Measurements from ENCODE around the gene DLEC1.
"Not testable (repeated sequence)": the region's sequence is repeated elsewhere in the genome, so short reads cannot be mapped to it uniquely, and the experiment has no call there.

DLEC1 gene

DNA sequence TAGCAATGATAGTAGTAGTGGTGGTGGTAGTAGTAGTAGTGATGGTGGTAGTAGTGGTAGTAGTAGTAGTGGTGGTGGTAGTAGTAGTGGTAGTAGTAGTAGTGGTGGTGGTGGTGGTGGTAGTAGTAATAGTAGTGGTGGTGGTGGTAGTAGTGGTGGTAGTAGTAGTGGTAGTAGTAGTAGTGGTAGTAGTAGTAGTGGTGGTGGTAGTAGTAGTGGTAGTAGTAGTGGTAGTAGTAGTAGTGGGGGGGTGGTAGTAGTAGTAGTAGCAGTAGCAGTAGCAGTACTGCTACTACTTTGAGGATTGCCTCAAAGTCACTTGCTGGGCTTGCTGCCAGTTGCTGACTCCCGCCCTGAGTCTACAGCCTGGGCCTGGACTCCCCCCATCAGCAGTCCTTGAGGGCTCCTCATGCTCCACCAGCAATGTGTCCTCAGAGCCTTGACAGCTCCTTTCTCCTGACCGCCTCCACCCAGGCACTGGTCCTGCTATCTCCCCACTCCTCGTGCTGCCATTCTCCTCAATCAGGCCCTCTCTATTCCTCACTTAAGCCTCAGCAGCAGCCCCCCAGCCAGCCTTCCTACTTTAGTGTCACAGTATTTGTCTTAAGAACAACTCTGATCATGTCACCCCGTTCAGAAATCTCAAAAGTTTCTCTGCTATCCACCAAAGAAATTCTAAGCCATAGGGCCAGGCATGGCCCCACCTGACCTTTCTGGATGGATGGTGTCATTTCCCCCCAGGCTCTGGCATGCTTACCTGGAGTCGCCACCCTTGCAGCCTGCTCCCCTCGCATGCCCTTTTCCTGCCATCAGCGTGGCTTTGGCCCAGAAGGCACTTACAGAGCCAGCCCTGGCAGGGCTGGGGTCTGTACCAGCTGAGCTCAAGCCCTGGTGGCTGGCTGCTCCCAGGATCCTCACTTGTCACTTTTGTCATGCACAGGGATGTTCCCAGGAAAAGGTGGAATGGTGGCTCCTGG lies 45.6 kb downstream of the DLEC1 start:
- DNase-seq (ENCODE audit: low read depth in 2 of 2): no peak

DNA sequence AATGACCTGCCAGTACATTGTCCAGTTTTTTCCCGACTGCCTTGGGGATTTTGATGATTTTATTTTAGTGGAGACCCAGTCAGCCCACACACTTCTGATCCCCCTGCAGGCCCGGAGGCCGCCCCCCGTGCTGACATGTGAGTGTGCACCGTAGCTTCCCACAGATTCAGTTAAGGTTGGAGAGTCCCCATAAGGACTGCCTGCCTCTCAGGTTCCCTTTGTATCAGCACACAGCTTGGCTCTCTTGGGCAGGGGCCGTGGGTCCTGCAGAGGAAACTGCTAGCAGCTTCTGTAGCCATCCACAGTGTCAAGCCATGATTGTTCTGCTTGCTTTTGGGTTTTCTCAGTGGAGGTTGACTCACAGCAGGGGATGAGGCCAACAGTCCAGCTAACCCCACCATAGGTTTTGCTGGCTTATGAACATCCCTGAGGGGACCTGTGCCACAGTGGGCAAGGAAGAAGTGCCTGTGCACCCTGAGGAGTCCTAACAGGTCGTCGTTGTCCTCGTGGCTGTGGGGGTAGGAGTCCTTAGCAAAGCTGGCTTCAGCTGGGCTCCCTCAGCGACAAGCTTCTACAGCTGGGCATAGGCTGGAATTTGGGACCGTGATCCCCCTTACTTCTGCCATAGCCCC lies 46.4 kb downstream of the DLEC1 start:
- no peak for DNase-seq (ENCODE audit: low read depth in 2 of 2)

DNA sequence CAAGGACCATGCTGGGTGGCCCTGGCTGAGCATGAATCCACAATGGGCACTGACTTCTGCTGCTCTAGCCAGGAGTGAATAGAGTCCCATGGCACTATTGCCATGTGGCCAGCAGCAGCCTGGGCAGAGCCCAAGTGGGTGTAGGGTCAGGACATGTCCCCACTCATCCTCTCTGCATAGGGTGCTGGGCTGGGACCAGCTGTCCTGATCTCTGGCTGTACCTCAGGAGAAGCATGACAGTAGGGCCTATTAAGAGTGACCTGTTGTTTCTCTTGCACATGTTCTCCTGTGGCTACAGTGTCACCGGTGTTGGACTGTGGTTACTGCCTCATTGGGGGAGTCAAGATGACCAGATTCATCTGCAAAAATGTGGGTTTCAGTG lies 46.9 kb downstream of the DLEC1 start:
- no peak for DNase-seq (ENCODE audit: low read depth in 2 of 2)

DNA sequence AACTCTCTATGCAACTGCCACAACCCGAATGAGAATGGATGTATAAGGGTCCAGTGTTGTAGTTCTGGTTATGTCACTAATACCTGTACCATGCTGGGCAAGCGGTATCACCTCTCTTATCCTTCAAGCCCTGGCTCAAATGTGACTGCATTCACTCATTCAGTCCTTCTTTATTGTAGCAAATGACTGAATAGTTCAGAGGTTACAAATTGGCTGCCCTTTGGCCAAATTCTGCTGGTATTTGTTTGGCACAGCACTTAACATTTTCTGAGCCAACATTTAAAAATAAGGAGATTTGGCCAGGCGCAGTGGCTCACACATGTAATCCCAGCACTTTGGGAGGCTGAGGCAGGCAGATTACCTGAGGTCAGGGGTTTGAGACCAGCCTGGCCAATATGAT lies 47.5 kb downstream of the DLEC1 start:
- no peak for DNase-seq (ENCODE audit: low read depth in 2 of 2)

DNA sequence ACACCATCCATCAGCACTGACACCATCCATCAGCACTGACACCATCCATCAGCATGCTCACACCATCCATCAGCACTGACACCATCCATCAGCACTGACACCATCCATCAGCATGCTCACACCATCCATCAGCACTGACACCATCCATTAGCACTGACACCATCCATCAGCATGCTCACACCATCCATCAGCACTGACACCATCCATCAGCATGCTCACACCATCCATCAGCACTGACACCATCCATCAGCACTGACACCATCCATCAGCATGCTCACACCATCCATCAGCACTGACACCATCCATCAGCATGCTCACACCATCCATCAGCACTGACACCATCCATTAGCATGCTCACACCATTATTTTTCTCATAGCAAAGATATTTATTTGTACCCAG lies 48.3 kb downstream of the DLEC1 start:
- DNase-seq (ENCODE audit: low read depth in 2 of 2): not testable (repeated sequence)

DNA sequence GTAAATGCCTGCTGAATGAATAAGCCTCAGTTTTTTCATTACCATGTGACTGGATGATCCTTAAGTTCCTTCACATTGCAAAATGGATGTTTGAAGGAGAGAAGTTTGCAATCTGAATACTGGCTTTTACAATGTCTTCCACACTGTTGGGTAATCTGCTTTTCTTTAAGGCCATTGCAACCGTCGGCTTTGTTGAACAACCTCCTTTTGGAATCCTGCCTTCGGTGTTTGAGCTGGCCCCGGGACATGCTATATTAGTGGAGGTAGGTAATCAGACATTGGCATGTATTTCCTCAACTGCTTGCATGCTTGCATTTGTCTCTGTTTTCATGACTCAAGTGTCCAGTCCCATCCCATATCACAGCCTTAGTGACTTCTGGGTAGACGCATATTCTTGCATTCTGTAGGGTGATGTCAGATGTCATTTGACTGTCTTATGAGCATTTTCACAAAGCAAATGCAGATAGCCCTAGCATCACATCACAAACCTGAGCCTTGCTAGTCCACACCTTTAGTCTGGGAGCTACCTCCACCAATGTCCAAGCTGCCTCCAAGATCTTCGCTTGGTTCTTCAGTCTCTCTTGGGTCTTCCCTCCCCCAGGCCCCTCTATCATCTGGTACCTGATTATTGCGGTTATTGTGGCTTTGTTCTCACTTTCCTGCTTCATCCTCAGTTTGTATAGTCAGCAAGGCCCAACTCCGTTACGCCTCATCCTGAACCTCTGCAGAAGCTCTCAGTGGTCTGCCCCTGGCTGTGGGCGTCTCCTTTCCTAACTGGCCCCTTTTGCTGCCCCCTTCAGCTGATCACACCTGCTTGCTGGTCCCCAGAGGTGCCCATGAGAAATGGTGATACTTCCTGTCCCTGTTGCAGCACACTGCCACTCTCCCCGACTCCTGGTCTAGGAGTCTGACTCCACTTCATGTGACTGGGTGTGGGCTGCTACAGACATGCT lies 49.4 kb downstream of the DLEC1 start:
- DNase-seq (ENCODE audit: low read depth in 2 of 2): no peak

DNA sequence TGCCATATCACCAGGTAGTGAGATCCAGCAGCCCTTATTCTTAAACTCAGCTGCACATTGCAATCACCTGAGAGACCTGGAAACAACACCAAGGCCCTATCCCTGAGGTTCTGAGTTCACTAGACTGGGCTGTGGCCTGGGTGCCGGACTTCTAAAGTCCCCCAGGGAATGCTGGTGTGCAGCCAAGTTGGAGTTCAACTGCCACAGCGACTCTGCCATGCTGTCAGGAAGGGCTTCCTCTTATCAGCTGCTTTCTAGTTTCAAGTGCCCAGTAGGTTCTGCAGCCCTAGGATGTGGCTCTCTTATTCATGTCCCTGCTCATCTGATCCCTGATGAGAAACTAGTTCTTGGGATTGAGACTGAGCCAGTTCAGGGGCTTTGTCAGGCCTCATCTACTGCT lies 50.2 kb downstream of the DLEC1 start:
- no peak for DNase-seq (ENCODE audit: low read depth in 2 of 2)

DNA sequence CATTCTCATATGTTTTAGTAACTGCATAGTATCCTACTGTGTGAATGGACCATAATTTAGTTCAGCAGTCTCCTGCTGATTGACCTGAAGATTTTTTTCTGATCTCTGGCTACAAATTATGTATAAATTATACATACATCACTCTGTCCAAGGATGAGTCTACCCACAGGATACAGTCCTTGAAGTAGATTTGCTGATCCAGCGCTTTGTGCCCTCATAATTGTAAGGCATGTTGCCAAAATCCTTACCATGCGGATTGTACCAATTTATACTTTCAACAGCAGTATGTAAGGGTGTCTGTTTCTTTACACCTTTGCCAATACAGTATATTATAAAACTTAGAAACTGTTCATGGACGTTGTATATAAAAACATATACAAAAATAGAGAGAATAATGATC lies 51.4 kb downstream of the DLEC1 start:
- DNase-seq (ENCODE audit: low read depth in 2 of 2): no peak

DNA sequence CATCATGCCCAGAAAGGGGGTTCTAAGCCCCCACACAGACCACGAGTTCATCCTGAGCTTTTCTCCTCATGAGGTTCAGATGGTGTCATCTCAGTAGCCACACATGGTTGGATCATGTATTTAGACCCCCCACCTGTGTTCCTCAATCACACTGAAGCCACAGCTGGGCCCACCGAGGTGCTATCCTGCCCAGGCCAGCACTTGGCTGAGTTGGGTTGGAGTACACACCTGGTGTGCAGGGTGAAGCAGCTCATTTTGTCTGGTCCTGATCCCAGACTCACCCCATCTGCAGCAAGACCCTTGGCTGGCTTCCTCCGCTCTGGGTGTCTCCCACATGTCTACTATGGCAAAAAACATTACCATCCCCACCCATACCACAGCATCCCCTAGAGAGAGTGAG lies 56.0 kb downstream of the DLEC1 start:
- DNase-seq (ENCODE audit: low read depth in 2 of 2): no peak

DNA sequence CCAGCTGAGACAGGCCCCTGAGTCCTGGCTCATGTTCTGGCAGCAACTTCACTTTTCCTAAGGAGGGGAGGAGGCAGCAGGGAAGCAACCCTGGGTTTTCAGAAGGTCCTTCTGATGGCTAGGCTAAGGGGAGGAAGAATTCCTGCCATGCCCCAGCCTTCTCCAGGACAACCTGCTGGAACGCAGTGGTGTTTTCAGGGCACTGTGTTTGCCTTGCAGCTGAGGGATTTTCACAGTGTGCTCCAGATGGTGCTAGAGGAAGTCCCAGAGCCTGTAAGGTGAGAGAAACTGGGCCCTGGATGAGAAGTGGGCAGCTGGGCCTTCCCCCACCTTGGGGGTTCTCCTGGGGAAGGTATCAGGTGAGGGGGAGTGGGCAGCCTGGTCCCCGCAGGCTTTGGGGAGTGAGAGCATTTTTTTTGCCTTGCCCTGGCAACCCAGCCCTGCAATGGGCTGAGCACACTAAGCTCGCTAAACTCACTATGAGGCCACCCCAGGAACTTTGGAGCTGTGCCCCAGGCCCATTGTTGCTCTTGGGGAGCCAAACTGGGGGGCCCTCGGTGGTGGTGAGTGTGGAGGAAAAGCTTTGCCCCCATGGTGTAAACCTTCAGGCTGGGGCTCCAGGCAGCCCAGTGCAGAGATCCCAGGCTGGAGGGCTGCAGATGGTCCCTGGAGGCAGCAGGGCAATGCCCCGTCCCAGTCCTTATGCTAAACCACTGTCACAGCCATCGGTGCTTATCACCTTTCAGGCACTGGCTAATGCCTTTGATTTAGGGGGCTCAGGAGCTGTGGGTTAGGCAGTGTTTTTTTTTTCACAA lies 56.9 kb downstream of the DLEC1 start:
- DNase-seq (ENCODE audit: low read depth in 2 of 2): no peak

DNA sequence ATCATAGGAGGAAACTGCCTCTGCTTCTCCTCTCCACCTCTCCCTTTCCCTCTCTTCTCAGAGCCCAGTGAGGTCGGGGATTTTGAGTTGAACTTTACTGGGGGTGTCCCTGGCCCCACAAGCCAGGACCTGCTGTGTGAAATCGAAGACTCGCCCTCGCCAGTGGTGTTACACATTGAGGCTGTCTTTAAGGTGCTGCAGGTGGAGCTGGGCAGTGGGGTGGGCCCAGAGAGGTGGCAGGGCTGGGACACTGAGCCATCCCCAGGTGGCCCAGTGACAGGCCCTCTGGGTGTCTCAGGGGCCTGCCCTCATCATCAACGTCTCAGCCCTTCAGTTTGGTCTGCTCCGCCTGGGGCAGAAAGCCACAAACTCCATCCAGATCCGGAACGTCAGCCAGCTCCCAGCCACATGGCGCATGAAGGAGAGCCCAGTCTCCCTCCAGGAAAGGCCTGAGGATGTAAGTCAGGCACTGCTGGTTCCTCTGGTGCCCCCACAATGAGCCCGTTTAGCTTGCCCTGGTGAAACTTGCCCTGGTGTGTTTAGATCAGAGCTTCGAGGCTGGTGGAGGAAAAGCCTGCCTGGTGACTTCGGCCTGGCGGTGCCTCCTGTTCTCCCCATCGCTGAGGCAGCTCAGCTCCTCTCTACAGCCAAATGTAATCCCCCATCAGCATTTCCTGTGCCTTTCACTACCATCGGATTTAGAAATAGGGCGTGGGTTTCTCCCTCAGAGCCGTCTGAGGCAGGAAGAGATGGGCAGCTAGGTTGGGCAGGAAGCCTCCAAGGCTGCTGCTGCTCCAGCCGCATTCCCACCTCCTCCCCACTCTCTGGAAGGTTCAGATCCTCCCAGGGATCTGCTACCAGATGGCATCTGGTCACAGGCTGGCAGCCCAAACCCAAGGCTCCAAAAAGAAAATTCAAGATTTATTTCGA lies 58.7 kb downstream of the DLEC1 start:
- no peak for DNase-seq (ENCODE audit: low read depth in 2 of 2)

DNA sequence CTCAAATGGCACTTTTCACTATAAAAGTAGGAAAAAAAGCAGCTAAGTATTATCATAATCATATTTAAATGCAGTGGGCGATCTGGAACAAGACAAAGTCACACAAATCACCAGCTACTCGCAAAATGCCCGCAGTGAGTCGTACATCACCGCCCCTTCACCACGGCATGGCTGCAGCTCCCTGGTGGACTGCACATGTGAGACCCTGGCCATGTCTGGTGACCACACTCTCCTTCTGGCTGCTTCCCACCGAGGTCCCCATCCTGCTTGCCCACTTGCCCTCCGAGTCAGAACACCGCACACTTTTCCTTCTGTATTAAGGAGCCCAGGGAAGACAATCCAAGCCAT lies 59.3 kb downstream of the DLEC1 start:
- DNase-seq (ENCODE audit: low read depth in 2 of 2): no peak

DNA sequence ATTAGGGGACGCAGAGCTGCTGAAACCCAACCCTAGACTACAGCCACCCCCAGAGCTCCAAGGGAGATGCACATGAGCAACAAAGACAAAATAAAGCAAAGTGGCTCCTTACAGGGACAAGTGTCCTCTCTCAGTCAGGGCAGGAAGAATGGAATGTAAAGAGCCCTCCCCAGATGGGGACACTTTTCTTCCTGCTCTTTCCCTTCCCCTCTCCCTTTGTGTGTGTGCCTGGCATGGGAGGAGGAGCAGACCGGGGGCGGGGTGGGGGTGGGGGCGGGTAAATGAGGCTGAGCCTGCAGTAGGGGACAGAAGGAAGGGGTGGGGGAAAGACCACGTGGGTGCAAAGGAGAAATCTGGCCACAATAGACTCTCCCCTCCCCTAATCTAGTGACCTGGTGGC lies 60.5 kb downstream of the DLEC1 start:
- no peak for DNase-seq (ENCODE audit: low read depth in 2 of 2)

DNA sequence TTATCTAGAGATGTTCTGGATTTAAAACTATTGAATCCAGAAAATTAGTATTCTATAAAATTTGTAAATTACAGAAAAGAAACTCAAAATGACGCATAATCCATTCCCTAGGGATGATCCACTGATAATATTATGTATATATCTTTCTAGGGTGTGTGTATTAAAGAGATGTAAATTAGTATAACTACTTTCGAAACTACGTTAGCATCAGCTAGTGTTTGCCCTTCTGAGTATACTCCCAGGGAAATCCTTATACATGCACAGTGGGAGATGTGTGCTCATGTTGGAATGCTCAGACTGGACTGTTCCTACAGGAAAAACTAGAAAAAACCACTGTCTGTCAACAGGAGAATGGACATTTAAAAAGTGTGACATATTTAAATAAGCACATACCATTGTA lies 61.5 kb downstream of the DLEC1 start:
- no peak for DNase-seq (ENCODE audit: low read depth in 2 of 2)

DNA sequence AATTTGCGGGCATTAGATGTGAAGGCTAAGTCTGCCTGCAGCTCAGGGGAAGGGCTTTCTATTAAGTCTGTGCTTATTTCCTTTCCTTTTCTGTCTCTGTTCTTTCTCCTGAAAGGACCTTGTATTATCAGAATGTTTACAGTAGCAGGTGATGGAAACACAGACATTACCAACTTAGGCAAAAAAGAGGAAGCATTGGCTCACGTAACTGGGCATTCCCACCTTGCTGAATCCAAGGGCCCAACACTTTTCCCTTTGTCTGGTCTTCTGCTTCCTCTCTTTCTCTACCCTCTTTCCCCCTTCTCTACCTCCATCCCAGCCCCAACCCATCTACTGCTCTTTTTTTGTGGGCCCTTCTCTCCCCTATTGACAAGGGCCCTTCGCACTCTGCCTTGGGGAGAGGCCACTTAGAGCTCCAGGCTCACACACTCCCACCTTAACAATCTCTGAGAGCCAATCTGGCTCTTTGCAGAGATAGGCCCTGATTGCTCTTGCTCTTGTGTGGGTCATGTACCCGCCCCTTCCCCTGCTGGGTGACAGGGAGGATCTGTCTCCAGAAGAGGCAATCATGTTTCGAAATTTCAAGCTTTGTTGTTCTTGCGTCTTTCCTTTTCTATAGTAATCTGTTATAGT lies 62.9 kb downstream of the DLEC1 start:
- no peak for DNase-seq (ENCODE audit: low read depth in 2 of 2)

DNA sequence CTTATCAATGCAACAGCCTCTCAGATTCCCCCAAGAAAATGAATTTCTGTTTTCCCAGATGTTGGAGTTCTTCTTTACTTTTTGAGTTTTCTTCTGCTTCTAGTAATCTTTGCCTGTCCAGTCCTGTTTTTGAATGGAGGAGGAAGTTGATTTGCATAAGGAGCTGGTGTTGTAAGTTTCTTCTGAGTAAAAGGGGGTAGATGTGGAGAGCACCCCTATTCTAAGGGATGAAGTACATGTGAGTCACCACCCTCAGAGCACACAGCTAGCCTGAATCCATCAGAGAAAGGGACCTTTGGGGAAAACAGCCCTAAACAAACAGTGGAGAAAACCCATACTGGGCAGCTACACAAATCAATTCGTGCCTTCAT lies 63.4 kb downstream of the DLEC1 start:
- no peak for DNase-seq (ENCODE audit: low read depth in 2 of 2)

DNA sequence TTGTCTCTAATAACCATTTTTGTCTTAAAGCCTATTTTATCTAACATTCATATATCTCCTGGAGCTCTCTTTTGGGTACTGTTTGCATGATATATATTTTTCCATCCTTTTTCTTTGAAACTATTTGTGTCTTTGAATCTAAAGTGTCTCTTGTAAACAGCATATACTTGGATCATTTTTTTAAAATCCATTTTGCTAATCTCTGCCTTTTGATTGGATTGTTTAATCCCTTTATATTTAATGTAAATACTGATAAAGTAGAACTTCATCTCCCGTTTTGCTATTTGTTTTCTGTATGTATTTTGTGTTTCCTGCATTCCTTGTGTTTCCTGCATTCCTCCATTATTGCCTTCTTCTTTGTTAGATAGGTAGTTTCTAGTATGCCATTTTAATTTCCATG lies 66.5 kb downstream of the DLEC1 start:
- no peak for DNase-seq (ENCODE audit: low read depth in 2 of 2)

DNA sequence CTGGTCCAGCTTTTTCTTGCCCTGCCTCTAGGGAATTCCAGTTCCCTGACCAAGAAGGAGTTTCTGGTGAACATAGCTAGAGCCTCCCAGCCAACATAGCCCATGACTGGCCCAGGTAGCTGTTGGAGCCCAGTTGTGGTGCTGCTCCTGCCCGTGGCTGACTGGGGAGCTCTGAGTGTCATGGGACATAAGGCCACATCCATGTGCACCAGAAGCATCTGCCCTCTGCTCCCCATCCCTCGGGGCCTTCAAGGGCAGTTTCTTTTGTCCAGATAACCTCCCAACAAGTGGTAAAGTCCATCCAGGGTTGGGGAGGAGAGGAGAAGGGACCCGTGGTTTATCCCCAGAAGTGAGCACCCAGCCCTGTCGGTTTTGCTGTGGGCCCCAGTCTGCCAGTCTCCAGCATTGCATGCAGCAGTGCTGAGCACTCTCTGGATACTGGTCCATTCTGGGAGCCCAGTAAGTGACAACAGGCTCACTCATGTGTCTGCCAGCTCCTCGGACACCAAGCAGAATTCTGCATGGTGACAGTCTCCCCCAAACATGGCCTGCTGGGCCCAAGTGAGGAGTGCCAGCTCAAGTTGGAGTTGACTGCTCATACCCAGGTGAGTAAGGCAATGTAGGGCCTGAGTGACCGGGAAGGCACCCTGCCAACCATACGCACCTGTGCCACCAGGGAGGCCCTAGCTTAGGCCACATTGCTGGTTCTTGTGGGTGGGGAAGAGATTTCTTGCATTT lies 69.1 kb downstream of the DLEC1 start:
- DNase-seq (ENCODE audit: low read depth in 2 of 2): no peak
